NCI-H1092 (cell line): ENCODE results near the gene PALM3.

ENCODE experiments used
- DNase-seq: peaks from one replicate; lab custom pipeline; 2025; lab: John Stamatoyannopoulos, UW

Gene PALM3, protein sequence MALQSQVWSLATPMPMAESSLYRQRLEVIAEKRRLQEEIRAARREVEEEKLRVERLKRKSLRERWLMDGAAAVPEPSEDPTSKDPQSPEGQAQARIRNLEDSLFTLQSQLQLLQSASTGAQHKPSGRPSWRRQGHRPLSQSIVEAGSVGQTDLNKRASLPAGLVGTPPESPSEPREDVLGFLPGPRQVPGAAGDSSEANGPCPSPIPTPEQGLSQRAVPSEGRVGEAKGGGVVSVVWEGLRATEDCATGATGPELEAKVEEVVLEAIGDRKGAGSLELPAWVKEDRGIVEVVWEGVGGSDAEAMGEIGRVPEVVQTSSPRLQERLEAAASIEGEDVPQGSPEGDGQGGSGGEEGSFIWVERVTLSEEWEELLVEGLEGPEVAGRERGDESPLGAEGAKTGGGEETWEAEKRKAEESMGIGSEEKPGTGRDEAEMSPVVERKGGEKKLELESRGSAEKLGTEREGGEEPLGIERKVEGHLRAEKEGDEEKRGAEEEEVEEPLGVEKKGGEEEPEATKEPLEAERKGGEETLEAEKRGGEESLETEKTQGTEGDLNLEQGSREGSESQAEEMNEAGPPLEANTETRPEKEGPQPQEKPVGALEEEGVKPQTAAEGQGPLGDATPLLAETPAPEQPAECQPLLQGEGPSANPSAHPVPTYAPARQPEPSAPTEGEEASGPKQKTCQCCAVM

DNA sequence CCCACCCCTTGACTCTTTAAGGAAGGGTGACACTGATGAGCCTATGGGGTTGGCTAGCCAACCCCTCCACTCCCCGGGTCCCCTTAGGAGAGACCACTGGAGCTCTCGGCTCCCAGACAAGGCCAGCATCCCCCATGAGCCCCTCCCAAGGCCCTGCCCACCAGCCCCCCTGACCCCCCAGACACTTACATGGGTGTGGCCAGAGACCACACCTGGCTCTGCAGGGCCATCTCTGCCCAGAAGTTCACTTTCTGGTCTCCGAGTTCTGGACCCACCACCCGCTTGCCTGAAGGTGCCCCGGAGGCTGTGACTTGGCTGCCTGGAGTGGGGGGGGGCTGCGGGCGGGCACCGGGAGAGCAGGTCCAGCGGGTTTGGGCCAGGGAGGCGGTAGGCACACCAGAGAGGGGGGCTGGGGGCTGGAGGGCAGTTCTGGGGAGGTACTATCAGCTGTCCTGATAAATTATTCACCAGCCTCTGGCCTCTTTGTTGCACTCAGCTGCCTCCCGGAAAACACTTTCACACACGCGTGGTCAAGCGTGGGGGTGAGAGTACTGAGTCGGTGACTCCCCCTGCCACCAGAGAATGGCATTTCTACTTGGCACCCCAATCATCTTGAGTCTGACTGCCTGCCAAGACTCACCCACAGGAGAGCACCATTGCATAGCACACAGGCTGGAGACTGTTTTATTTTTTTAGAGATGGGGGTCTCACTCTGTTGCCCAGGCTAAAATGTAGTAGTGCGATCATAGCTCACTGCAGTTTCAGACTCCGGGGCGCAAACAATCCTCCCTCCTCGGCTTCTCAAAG is at the start of gene PALM3:
Gene PALM3 (minus strand): TSS at position 326 of the 807 bp plus-strand sequence. CDS start 96 bp downstream, at position 230.
- DNase-seq, result no peak

DNA sequence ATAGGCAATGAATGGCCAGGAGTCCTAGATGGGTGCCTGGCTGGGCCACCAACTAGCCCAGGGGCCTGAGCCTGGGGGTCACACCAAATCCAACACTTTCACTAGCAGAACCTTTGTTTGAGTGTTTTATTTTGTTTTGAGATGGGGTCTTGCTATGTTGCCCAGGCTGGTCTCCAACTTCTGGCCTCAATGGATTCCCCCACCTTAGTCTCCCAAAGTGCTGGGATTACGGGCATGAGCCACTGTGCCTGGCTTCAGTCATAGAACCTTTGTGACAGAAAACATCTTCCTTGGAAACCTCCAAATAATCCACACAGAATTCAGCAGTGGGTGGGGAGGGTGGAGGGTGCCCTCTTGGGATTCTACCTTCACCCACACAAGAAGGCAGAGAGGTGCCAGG is 49.6 kb upstream of the PALM3 start:
- DNase-seq, result no peak

DNA sequence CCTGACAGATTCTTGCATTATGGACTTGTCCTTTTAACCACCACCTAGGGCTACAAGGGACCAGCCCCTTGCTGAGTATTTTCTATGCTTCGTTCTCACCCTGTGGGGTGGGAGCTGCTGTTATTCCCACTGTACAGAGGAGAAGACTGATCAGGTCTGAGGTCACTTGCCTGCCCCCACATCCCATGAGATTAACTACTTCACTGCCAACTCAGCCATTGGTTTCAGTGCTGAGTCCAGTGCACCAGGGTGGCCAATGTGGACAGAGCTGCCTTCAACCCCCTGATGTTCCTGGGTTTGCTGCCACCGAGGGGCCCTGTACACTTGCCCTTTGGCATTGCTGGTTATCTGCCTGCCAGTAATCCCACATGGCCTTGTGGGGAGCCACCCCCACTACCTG is 48.8 kb upstream of the PALM3 start:
- no peak for DNase-seq

DNA sequence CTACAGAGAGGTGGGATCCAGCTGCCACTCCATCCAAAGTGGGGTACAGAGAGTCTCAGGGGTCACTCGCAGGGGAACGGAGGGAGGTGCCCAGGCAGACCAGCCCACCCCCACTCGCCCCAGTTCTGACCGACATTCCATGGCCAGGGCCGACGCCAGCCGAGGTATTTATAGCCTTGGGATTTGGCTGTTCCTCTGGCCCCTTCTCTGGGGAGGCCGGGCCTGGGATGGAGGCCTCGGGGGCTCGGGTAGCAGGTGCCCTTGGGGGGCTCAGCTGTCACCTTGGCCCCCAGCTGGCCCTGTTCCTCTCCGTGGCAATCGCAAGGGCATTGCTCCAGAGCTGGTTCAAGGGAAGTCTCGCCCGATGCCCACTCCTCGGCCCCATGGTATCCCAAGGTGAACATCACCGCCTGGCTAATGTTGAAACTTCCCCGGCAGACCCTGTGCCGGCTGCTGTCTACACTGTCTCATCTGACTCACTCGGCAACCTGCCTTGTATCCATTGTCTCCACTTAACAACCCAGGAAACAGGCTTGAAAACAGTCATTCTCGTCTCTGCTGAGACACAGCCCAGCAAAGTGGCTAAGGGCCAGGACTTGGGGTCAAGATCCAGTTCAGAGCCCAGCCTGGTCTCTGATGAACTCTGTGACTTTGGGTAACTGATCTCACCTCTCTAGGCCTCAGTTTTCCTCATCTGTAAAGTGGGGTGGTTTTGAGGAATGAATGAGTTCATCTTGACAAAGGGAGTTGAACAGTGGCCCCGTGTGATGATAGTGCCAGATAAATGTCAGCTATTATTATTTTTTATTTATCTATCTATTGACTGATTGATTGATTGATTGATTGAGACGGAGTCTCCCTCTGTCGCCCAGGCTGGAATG is 45.9 kb upstream of the PALM3 start:
- no peak for DNase-seq

DNA sequence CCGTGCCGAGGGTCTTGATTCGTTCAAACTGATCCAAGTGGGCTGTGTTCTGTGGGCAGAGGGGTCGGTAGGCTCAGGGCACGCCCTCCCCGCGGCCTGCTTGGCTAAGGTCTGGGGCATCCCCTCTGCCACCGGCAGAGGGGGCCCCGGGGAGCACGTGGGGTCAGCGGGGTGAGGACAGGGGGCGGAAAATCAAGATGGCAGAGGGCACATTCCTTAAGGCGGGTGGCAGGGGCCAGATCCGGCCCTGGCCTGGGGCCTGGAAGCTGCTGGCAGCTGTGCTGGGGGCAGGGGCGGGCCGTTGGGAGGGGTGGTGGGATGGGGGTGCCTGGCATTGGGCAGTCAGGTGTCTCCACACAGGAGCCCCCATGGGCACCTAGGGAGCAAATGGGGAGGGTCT is 45.0 kb upstream of the PALM3 start:
- DNase-seq, result no peak

DNA sequence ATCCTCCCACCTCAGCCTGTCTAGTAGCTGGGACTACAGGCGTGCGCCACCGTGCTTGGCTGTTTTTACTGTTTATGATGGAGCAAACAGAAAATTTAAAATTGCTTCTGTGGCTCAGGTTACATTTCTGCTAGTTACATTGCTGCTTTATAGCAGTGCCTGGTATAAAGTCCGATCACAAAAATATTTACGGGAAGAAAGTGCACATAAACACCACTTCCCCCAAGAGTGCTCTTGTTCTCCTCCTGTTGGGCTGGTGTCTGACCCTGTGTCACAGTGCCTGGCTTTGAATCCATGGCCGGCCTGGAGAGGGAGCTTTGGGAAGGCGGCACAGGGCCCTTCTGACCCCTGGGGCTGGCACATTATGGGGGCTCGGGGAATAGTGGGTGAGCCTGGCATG is 43.8 kb upstream of the PALM3 start:
- DNase-seq, result no peak

DNA sequence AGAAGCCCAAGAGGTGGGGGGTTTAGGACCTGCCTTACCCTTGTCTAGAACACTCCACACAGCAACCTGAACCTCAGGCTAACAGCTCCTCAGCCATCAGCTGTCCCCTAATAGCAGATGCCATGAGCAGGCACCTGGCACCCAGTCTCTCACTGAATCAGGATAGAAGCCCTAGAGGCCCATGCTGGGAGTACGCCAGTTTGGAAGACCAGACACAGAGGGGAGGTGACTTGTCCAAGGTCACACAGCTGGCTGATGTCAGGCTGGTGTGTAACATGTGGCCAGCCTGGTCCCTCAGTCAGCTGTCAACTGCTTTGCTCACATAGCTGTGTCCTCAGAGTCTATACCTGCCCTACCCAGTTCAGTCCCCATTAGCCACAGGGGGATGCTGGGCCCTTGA is 41.4 kb upstream of the PALM3 start:
- DNase-seq, result no peak

DNA sequence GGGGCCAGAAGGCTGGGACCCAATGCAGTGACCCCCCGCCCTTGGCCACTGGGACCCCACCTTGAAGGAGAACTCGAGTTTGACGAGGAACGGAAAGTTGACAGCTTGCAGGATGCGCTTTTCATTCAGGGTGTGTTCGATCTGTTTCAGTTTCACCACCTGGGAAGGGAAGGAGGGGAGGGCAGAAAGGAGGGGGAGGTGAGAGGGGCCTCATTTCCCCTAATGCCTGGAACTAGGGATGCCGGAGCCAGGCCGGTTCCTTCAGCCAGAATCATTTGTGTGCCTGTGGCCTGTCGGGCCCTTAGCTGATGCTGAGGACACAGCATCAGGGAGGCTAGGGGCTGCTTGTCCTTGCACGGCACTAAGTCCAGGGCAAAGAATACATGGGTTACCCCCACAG is 40.9 kb upstream of the PALM3 start:
- DNase-seq, result no peak

DNA sequence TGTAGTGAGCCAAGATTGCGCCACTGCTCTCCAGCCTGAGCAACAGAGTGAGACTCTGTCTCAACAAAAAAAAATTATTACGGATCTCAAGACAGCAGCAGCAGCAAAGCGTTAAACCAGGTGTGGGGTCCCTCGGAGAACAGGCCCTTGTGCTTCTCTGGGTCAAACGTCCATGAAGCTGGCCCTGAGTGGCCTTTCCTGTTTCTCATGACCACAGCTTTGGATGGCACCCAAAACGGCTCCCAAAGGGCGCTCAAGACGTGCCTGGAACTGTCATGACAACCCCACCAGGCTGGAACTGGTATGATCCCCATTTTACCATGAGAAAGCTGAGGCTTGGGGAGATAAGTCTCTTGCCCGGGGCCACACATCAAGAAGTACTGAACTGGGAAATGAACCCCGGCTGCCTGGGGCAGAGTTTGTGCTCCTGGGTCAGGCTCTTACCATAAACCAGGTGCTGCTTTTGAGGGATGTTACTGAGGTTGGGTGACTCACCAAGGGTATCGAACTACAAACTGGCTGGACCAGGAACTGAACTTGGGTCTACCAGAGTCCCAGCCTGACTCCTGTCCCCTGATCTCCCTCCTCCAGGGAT is 40.3 kb upstream of the PALM3 start:
- no peak for DNase-seq

DNA sequence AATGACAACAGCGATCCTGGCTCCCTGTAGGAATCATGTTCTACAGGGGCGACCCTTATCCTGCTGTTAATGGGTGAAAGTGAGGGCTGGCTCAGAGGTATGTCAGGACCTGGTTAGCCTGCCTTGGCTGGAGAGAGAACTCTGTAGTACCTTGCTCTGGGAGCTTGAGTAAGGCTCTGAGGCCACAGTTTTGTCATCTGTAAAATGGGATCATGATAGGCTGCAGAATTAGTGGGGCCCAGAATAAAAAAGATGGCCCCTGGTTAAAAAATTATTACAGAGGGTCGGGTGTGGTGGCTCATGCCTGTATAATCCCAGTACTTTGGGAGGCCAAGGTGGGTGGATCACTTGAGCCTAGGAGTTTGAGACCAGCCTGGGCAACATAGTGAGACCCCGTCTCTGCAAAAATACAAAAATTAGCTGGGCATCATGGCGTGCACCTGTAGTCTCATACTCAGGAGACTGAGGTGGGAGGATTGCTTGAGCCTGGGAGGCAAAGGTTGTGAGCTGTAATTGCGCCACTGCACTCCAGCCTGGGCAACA is 39.2 kb upstream of the PALM3 start:
- no peak for DNase-seq

DNA sequence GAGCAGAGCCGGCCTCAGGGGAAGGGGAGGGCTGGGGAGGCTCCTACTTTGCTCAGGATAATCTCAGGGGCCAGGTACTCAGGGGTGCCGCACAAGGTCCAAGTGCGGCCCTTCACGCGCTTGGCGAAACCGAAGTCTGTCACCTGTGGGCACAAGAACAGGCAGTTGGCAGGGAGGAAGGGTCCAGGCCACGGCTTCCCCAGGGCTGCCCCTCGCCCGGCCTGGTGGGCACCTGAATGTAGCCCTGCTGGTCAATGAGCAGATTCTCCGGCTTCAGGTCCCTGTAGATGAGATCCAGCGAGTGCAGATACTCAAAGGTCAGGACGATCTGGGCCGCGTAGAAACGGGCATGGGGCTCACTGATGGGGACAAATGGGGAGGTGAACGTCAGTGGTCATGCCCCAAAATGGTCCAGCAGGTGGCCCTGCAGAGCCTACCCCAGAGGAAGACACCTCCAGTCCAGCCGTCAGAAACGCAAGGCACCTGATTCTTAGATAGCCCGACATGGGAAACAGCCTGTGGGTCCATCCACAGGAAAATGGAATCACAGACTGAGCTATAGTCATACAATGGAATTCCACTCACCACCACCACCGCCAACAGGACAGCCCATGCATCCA is 35.8 kb upstream of the PALM3 start:
- DNase-seq, result no peak

DNA sequence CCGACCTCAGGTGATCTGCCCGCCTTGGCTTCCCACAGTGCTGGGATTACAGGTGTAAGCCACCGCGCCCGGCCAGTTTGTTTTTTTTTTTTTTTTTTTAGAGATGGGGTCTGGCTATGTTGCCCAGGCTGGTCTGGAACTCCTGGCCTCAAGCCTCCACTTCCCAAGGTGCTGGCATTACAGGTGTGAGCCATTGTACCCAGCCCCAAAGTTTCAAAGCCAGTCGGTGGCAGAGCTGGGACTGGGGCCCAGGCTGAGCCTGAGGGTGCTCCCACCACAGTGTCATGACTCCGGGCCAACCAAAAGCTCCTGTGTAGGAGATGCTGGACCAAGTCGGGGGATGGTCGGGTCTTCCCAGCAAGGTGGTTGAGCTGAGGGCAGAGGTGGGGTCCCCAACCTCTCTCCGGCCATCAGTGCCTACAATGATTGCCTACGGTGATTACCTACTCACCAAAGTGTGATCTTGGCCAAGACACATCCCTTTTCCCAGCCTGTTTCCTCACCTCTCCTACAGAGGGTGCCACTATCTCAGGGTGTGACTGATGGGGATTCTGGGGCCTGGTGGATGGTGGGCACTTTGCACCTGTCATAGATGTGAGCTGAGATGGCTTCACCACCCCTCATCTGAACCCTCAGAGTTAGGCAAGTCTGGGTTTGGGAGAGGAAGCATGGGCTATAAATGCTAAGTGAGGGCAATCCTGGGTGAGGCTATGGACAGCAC is 34.6 kb upstream of the PALM3 start:
- DNase-seq, result no peak

DNA sequence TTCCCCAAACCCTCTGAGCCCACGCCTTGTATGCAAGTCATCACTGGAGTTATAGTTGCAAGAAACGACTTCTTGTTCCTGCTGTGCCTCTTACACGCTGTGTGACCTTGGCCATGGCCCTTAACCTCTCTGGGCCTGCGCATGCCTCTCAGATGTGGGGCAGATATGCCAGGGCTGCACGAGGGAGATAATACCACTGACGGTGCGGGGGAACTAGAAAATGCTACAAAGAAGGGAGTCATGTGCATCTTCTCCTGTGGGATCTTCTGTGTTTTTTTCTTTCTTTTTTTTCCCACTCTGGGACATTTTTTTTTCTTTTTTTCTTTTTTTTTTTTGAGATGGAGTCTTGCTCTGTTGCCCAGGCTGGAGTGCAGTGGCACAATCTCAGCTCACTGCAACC is 33.0 kb upstream of the PALM3 start:
- DNase-seq, result no peak

DNA sequence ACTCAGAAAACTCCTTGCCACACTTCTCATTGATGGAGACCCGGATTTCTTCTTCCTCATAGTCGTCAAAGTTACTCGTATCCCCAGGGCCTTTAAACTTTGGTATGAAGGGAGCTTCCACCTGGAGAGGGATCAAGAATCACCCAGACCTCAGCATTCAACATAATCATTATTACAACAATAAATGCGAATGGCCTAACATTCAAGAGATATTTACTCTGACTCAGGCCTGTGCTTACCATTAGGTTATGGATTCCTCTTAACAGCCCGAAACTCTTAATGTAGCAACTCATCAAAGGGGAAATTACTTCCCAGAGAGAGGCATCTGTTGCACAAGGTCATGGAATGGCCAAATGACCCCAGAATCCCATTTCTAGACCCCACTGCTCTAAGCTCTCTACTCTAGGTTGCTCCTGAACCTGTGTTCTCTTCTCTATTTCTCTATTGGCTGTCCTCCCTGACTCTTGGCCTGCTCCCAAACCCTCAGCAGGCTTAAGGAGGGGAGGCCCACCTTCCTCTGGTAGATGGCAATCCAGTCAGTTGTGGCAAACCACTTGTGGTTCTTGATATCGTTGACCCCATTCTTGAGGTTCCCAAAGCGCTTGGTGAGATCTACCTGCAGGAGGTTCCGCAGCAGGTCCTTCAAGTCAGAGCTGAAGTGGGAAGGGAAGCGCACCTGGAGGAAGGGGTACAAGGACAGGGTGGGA is 31.4 kb upstream of the PALM3 start:
- no peak for DNase-seq

DNA sequence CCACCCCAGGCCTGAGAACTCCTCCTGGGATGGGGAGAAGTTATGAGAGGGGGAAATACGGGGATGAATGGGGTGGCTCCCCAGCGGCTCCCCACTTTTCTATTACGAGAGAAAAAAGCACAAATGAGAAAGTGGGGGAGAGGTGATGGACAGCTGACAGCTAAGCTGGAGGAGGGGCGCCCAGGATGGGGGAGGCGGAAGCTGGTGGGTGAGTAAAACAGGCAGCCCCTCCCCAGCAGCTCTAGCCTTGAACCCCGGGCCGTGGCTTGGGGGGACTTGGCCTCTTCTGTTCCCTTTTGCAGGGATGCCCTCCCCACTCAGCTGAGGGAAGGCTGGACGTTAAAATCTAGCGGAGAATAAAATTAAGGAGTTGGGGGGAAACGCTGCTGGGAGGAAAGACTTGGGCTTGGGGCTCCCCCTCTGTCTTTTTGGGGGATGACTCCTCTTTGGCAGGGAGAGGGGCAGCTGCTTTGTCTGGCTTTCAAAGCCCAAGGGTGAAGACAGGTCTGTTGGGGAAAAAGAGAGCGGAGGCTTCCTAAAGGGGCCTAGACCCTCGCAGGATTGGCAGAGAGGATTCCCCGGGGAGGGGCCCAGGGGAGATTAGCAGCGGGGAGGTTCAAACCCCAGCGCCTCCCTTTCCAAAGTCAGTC is 30.1 kb upstream of the PALM3 start:
- DNase-seq, result no peak

DNA sequence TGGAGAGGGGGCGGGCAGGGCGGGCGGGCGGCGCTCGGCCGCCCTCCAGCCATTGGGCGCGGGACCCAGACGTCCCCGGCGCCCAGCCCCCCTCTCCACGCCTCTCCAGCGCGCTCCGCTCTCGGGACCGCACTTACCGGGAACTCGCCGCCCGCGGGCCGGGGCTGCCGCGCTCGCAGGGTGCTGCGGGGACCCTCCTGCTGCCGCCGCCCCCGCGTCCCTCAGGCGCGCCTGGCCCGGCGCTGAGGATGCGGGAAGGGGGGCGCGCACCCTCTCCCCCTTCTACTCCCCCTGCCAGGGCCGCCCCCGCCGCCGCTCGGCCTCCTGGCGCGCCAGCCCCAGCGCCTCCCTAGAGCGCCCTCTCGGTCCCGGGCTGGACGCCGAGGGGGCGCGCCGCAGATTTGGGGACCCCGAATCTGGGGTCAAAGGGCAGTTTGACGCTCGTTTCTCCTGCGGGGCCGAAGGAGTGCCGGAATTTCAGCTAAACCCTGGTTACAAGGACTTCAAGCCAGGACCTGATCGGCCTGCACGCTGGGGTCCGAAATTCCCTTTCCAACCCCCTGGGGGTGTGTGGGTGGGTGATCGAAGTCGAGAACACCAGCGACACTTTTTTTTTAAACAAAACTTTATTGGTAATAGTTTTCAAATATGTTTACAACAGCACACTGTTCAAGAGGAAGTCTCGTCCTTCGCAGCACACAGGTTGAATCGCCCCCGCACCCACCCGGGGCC is 29.4 kb upstream of the PALM3 start:
- peak; percentile 73 for DNase-seq

DNA sequence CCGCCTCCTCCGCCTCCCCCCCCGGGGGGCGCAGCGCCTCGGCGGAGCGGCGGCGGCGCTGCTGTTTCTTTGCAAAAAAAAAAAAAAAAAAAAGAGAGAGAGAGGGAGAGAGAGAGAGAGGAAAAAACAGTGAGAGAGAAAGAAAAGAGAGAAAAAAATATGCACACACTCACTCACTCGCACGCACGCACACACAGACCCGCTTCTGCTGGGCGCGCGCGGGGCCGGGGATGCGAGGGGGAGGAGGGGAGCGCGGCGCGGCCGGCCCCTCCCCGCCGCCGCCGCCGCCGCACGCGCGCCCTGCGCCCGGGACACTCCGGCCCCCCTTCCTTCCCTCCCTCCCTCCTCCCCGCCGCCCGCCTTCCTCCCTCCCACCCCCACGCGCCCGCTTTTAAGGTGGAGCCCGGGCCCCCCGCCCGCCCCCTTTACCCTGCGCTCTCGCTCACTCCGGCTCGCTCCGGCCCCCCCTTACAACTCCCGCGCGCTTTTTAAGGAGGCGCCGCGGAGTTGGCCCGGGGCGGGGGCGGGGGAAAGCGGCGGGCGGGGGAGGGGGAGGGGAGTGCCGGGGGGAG is 28.7 kb upstream of the PALM3 start, which contains the start of gene SAMD1:
Gene SAMD1 (minus strand): TSS at position 243 of the 572 bp plus-strand sequence.
- peak; percentile 73 for DNase-seq
